Coronary artery (tissue), 2 donors: ENCODE data around the gene WDFY4.

ENCODE experiments used
- DNase-seq: peaks from one replicate; pipeline ENCODE4 v3.0.0-alpha.2; 2017; ENCODE audit warnings: low spot score
- H3K27ac ChIP-seq, 2 donors: fragments of 200-600 bp; sonication (generic); one replicate each; pipeline ENCODE4 v1.5.1; 2016 to 2019
- H3K4me3 ChIP-seq: fragments of 200-600 bp; sonication (generic); 2 replicates; pipeline ENCODE4 v1.5.1; 2016; ENCODE audit warnings: mild to moderate bottlenecking, moderate library complexity
- TF ChIP-seq, protein P1 (sequence below): fragments of 200-600 bp; sonication (generic); IDR thresholded peaks from one replicate; pipeline ENCODE4 v1.5.1; 2019; ENCODE audit warnings: antibody characterized with exemption

The WDFY4 gene

DNA sequence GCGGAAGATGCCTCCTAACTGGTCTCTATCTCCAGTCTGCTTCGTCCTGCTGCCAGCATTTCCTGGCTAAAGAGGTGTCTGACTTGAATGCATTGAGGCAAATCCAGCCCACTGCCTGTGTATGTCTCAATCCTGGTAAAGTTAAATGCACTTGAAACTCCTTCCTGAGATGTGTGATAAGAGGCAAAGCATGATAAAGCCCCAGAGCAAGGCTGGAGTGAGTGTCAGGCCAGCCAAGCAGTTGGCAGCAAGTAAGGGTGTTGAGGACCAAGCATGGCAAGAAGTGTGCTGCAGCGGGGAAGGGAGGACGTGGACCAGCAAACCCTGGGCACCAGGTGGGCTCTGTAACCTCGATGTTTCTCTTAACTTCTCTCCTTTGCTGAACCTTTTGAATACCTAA lies 225.9 kb downstream of the WDFY4 start:
- H3K27ac ChIP-seq = no peak overlapping the region
- no peak for DNase-seq
- H3K4me3 ChIP-seq = no peak overlapping the region
- TF ChIP-seq, protein P1, sequence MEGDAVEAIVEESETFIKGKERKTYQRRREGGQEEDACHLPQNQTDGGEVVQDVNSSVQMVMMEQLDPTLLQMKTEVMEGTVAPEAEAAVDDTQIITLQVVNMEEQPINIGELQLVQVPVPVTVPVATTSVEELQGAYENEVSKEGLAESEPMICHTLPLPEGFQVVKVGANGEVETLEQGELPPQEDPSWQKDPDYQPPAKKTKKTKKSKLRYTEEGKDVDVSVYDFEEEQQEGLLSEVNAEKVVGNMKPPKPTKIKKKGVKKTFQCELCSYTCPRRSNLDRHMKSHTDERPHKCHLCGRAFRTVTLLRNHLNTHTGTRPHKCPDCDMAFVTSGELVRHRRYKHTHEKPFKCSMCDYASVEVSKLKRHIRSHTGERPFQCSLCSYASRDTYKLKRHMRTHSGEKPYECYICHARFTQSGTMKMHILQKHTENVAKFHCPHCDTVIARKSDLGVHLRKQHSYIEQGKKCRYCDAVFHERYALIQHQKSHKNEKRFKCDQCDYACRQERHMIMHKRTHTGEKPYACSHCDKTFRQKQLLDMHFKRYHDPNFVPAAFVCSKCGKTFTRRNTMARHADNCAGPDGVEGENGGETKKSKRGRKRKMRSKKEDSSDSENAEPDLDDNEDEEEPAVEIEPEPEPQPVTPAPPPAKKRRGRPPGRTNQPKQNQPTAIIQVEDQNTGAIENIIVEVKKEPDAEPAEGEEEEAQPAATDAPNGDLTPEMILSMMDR = no peak

DNA sequence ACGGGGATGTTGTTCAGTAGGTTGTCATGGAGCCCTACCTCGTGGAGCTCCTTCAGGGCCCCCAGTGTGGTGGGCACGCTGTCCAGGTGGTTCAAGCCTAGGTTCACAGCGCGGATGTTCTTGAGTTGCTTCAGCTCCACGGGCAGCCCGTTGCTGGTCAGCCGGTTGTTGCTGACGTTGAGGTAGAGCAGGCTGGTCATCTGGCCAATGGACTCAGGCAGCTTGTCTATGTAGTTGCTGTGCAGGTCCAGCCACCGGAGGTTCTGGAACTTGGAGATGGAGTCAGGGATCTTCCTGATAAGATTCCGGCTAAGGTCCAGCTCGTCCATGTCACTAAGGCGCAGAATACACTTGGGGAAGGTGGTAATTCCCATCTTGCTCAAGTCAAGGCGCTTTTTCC lies 229.0 kb downstream of the WDFY4 start:
- TF ChIP-seq, protein P1 = no peak

DNA sequence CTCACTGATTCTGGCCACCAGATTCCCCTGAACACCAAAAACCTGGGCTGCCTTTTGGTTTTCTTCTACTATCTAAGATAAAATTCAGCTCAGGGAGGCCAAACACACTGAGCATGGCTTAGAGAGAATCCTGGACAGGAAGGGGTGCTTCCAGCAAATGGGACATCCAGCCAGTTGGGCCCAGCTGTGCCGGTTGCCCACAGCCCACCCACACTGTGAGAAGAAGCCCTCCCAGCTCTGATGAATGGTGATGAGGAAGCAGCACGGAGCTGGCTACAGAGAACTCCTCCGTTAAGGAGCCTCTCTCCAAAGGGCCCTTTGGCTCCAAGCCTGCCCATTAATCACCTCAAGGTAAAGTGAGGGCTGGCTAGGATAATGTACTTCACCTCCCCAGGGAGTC lies 239.1 kb downstream of the WDFY4 start:
- Histone ChIP-seq H3K4me3 (no peak overlapping the region), H3K27ac (no peak overlapping the region)
- no peak for DNase-seq
- TF ChIP-seq, protein P1 = no peak

More for the DNA sequence above, 229.0 kb downstream of the WDFY4 start:
- no peak for DNase-seq
- H3K4me3 ChIP-seq = no peak overlapping the region
- no peak overlapping the region for H3K27ac ChIP-seq

DNA sequence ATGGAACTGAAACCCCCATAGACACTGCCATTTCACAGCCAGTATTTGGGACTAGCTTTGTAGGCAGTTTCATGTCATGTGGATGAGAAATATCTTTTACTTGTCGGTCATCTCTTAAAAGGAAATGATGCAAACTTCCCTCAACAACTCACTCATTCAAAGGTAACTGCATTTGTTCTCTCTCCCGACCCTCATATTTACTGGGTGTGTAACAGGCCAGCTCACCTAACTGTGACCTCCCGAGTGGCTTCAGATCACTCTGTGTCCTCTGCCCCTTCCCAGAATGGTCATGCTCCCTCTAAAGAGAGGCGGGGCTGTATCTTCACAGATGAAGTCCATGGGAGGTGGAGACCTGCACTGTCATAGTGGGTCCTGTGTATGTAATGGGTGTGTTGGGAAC lies 240.3 kb downstream of the WDFY4 start:
- Histone ChIP-seq H3K27ac (no peak overlapping the region), H3K4me3 (no peak overlapping the region)
- no peak for DNase-seq
- TF ChIP-seq, protein P1 = no peak

DNA sequence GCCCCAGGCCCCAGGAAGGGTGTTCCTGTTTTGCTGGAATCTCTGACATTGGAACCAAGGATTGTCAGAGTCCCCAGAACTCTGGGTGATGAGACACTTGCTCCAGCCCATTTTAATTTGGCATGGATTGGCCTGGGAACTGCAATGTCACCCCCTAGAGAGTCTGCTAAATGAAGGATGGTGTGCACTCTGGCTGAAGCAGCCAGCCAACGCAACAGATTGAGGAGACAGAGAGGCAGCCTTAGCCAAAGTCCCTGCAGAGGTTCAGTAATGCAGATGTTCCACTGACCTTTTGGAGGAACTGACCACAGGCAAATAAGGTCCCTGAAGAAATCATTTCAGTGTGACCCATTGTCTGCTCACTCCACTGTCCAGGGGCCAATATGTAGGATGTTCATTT lies 241.6 kb downstream of the WDFY4 start:
- TF ChIP-seq, protein P1 = no peak
- H3K4me3 ChIP-seq = no peak overlapping the region
- DNase-seq = no peak
- H3K27ac ChIP-seq = no peak overlapping the region

DNA sequence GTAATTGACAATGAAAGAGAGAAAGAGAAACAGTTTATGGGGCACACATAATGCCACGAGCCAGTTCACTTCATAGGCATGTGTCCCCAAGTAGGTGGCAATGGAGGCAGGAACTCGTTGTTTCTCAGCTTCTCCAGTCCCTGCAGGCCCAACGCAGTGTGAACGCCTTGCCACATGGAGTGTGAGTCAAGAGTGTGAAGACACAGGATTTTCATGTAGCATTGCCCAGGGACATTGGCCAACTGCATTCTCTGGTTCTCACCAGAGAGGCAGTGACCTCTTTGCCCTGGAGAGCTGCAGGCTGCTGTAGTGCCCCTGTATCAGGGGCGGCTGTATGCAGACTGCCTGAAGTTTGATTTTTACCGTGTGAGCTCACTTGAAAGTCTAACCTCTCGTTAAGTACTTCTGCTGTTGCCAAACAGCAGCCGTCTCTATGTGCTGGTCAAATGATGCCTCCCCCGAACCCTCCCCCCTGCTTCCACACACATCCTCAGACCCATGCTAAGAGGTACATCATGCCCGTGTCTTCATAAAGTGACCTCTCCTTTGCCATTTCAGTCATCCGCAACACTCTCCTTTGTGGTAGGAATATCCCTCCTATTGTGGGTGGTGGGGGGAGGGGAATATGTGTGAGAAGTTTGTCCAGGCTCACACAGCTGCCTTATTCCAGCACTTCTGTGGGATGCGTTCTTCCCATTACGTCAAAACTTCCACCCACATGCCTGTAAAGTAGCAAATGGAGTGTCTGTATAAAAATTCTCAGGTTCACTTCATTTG lies 242.3 kb downstream of the WDFY4 start:
- Histone ChIP-seq H3K27ac (no peak overlapping the region), H3K4me3 (no peak overlapping the region)
- DNase-seq = no peak

More for the DNA sequence above, 242.3 kb downstream of the WDFY4 start:
- TF ChIP-seq, protein P1 = no peak
